HG02759 (cell line): ENCODE data around the gene ZNF222.

Experiments
- ATAC-seq: cut with Tn5 transposase; IDR thresholded peaks from one replicate; pipeline ENCODE4 v1.9.1; 2021; ENCODE audit warnings: mild to moderate bottlenecking, moderate library complexity; ENCODE audit not compliant: unreplicated experiment

Gene ZNF222

GRCh38 chr19:44051650-44052402 lies 26.6 kb downstream of the ZNF222 start, which contains the start of gene ZNF223:
ZNF223 (plus strand) TSS chr19:44052036; CDS start chr19:44055177, 3,141 bp downstream.
- ATAC-seq, result peak; percentile 87

GRCh38 chr19:44055870-44056269 lies 30.7 kb downstream of the ZNF222 start:
- no peak for ATAC-seq

- no peak for ATAC-seq
Measured at GRCh38 chr19:44059229-44059628, 34.0 kb downstream of the ZNF222 start.

- ATAC-seq, result no peak
Measured at GRCh38 chr19:44061038-44061437, 35.9 kb downstream of the ZNF222 start.

- no peak for ATAC-seq
Measured at GRCh38 chr19:44066305-44066704, 41.1 kb downstream of the ZNF222 start.

- ATAC-seq, result no peak
Measured at GRCh38 chr19:44069415-44069814, 44.2 kb downstream of the ZNF222 start.

GRCh38 chr19:44071824-44072542 lies 46.8 kb downstream of the ZNF222 start, which contains the start of gene ZNF284:
ZNF284 (plus strand) TSS chr19:44072159; CDS start chr19:44076390, 4,231 bp downstream.
- peak; percentile 93 for ATAC-seq

GRCh38 chr19:44072543-44073401 lies 47.6 kb downstream of the ZNF222 start:
- no peak for ATAC-seq

GRCh38 chr19:44076325-44076724 lies 51.1 kb downstream of the ZNF222 start:
- no peak for ATAC-seq
